ENCODE measurements around the gene NT5E. TPM values are rescaled to one million over a fixed set of nuclear protein-coding genes. Genes with fewer than 3 reads are reported as not detected.

Gene NT5E
- total and polyA plus RNA-seq, 8 donors, result 0.49 to 3.6 (median 2.2) TPM

GRCh38 chr6:85421181-85421580, 28.7 kb upstream of the NT5E start:
- Histone ChIP-seq H3K27ac (no peak overlapping the region), H3K27me3 (no peaks in the 10 kb centered on the region), H3K4me3 (no peak overlapping the region), H3K4me1 (no peaks in the 10 kb centered on the region), H3K36me3 (no peaks in the 10 kb centered on the region), H3K9me3 (no peaks in the 10 kb centered on the region)
- TF ChIP-seq CTCF (IDR thresholded peaks at IDR 0.05), result no peak
- intact Hi-C loops (cut with DNase I), result no loop called here
- ATAC-seq (no peak), DNase-seq (no peak), FAIRE-seq (no peak)
- WGBS, 2 donors, result 76 to 86% methylated on average over 2 of the region's 2 CpGs

- intact Hi-C loops (cut with DNase I), result no loop called here
- no peaks in the 10 kb centered on the region for H3K9me3 ChIP-seq
- ATAC-seq, result no peak
- no peak for FAIRE-seq
- DNase-seq, result no peak
- no peaks in the 10 kb centered on the region for H3K4me1 ChIP-seq
- no peak for TF ChIP-seq CTCF (IDR thresholded peaks at IDR 0.05)
- H3K36me3 ChIP-seq, result no peaks in the 10 kb centered on the region
- no peaks in the 10 kb centered on the region for H3K27me3 ChIP-seq
- H3K4me3 ChIP-seq, result no peak overlapping the region
- 83 to 91% methylated on average over 2 of the region's 2 CpGs for WGBS, 2 donors
- H3K27ac ChIP-seq, result no peak overlapping the region
Observed at GRCh38 chr6:85421972-85422371, 27.9 kb upstream of the NT5E start.

GRCh38 chr6:85422996-85423395, 26.9 kb upstream of the NT5E start:
- 78 to 85% methylated on average over 5 of the region's 5 CpGs for WGBS, 2 donors
- TF ChIP-seq CTCF (IDR thresholded peaks at IDR 0.05), result no peak
- intact Hi-C loops (cut with DNase I), result no loop called here
- Histone ChIP-seq H3K27me3 (no peaks in the 10 kb centered on the region), H3K4me1 (no peaks in the 10 kb centered on the region), H3K4me3 (no peak overlapping the region), H3K9me3 (no peaks in the 10 kb centered on the region), H3K36me3 (no peaks in the 10 kb centered on the region), H3K27ac (no peak overlapping the region)
- no peak for FAIRE-seq
- no peak for ATAC-seq
- DNase-seq, result no peak

- Histone ChIP-seq H3K27ac (no peak overlapping the region), H3K4me3 (no peak overlapping the region), H3K9me3 (no peaks in the 10 kb centered on the region), H3K36me3 (no peaks in the 10 kb centered on the region), H3K4me1 (no peaks in the 10 kb centered on the region), H3K27me3 (no peaks in the 10 kb centered on the region)
- FAIRE-seq (no peak), DNase-seq (no peak), ATAC-seq (no peak)
- intact Hi-C loops (cut with DNase I), result no loop called here
- TF ChIP-seq CTCF (IDR thresholded peaks at IDR 0.05), result no peak
- WGBS, 2 donors, result 73 to 83% methylated on average over 2 of the region's 2 CpGs
Observed at GRCh38 chr6:85424981-85425380, 24.9 kb upstream of the NT5E start.

- no peak overlapping the region for H3K4me3 ChIP-seq
- H3K4me1 ChIP-seq, result no peaks in the 10 kb centered on the region
- DNase-seq, result no peak
- intact Hi-C loops (cut with DNase I), result no loop called here
- ATAC-seq, result no peak
- H3K27me3 ChIP-seq, result no peaks in the 10 kb centered on the region
- H3K27ac ChIP-seq, result no peak overlapping the region
- no peak for FAIRE-seq
- WGBS, 2 donors, result 90% methylated on average over 4 of the region's 4 CpGs
- no peaks in the 10 kb centered on the region for H3K9me3 ChIP-seq
- TF ChIP-seq CTCF (IDR thresholded peaks at IDR 0.05), result no peak
- no peaks in the 10 kb centered on the region for H3K36me3 ChIP-seq
Observed at GRCh38 chr6:85425997-85426396, 23.9 kb upstream of the NT5E start.

Data from pancreas (tissue), 10 donors.